Upper lobe of left lung (tissue), 4 donors: Measurements from ENCODE around the gene SNRPA1.

Experiments
- CTCF ChIP-seq, 6 experiments: fragments of 450-650 bp in 4 of 6; fragments of 200-600 bp in 2 of 6; sonication (generic) in 2 of 6; IDR thresholded peaks; one replicate each; pipeline ENCODE4 v1.5.1; 2016 to 2019; ENCODE audit warnings: antibody characterized with exemption in 6 of 6
- POLR2A ChIP-seq, 4 donors: fragments of 450-650 bp; IDR thresholded peaks; one replicate each; pipeline ENCODE4 v1.5.1; 2016 to 2017; ENCODE audit warnings: antibody characterized with exemption in 4 of 4, mild to moderate bottlenecking in 2 of 4
- POLR2AphosphoS5 ChIP-seq, 2 donors: sonication (generic); formaldehyde crosslinking; IDR thresholded peaks; one replicate each; pipeline ENCODE4 v1.5.1; 2017; ENCODE audit warnings: antibody characterized with exemption in 2 of 2

DNA sequence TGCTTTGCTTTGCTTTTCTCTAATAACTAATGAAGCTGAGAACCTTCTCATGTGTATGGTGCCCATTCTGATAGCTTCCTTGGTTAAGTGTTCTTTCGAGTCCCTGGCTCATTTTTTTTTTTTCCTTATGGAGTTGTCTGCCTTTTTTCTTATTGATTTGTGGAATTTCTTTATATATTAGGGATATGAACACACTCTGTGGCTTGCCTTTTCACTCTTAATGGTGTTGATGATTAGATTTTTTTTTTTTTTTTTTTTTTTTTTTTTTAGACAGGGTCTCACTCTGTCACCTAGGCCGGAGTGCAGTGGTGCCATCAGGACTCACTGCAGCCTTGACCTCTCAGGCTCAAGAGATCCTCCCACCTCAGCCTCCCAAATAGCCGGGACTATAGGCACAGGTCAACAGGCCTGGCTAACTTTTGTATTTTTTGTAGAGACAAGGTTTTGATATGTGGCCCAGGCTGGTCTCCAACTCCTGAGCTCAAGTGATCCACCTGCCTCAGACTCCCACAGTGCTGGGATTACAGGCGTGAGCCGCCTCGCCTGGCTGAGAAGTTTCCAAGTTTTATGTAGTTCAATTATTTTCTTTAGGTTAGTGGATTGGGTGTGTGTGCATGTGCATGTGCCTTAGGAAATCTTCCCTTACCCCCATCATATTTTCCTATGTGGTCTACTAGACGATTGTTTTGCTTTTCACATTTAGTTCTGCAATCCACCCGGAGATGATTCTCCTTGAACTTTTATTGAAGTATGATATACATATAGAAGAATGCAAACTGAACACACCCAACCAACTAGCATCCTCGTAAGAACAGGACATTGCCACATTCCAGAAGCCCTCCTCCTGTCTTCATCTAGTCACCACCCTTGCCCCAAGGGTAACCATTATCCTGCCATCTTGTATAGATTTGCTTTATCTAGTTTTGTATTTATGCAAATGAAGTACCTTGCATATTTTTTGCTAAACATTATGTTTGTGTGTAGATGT is 1.7 kb upstream of the SNRPA1 start:
- TF ChIP-seq CTCF (IDR thresholded peaks at IDR 0.05) (no peak), POLR2A (IDR thresholded peaks at IDR 0.05) (no peak), POLR2AphosphoS5 (IDR thresholded peaks at IDR 0.05) (no peak)
